Mucosa of rectum (tissue), 2 donors: ENCODE measurements around the gene SOS2.
A peak's percentile ranks its signal among the peaks of the same experiment; 100 is the strongest.

Experiments used
- H3K27ac ChIP-seq, 2 donors: one replicate each; pipeline ENCODE4 v1.7.0; 2013; ENCODE audit warnings: inconsistent platforms in 2 of 2, low read depth in 2 of 2, low read length in 2 of 2
- H3K27me3 ChIP-seq, 2 donors: one replicate each; pipeline ENCODE4 v1.7.0; 2013; ENCODE audit warnings: low read length in 2 of 2; ENCODE audit not compliant: control insufficient read depth in 2 of 2, insufficient read depth in 2 of 2
- H3K36me3 ChIP-seq, 2 donors: one replicate each; pipeline ENCODE4 v1.7.0; 2013; ENCODE audit warnings: low read length in 2 of 2; ENCODE audit not compliant: control insufficient read depth in 2 of 2, insufficient read depth in 2 of 2
- H3K4me1 ChIP-seq, 2 donors: one replicate each; pipeline ENCODE4 v1.7.0; 2013; ENCODE audit warnings: low read length in 2 of 2, mild to moderate bottlenecking in 1 of 2; ENCODE audit not compliant: control insufficient read depth in 2 of 2, insufficient read depth in 2 of 2
- H3K4me3 ChIP-seq, 2 donors: one replicate each; pipeline ENCODE4 v1.7.0; 2013; ENCODE audit warnings: low read length in 2 of 2
- H3K9ac ChIP-seq, 2 donors: one replicate each; pipeline ENCODE4 v1.7.0; 2013; ENCODE audit warnings: low read length in 2 of 2, low read depth in 1 of 2, mild to moderate bottlenecking in 1 of 2
- H3K9me3 ChIP-seq, 2 donors: one replicate each; pipeline ENCODE4 v1.7.0; 2013; ENCODE audit warnings: low read length in 2 of 2; ENCODE audit not compliant: control insufficient read depth in 2 of 2
- donor health status: healthy.
- donor health status: Normal muscosa, but diverticular disease.

Gene SOS2

GRCh38 chr14:50088731-50089130 lies 142.6 kb downstream of the SOS2 start:
- no peak overlapping the region for H3K9ac ChIP-seq
- no peaks in the 10 kb centered on the region for H3K9me3 ChIP-seq
- H3K4me1 ChIP-seq = peaks cover 0 to 2% of the 10 kb centered on the region in 2 donors
- H3K27ac ChIP-seq = no peak overlapping the region
- no peaks in the 10 kb centered on the region for H3K36me3 ChIP-seq
- no peaks in the 10 kb centered on the region for H3K27me3 ChIP-seq
- no peak overlapping the region for H3K4me3 ChIP-seq

GRCh38 chr14:50088117-50088515 lies 143.3 kb downstream of the SOS2 start:
- Histone ChIP-seq H3K27me3 (no peaks in the 10 kb centered on the region), H3K4me3 (no peak overlapping the region), H3K27ac (no peak overlapping the region), H3K4me1 (peaks cover 0 to 4% of the 10 kb centered on the region in 2 donors), H3K9me3 (no peaks in the 10 kb centered on the region), H3K9ac (no peak overlapping the region), H3K36me3 (no peaks in the 10 kb centered on the region)

- Histone ChIP-seq H3K4me1 (peaks cover under 1 to 4% of the 10 kb centered on the region in 2 donors), H3K36me3 (no peaks in the 10 kb centered on the region), H3K4me3 (no peak overlapping the region), H3K27me3 (no peaks in the 10 kb centered on the region), H3K27ac (no peak overlapping the region), H3K9me3 (no peaks in the 10 kb centered on the region), H3K9ac (no peak overlapping the region)
Observed at GRCh38 chr14:50087341-50088116, 143.8 kb downstream of the SOS2 start.

- no peak overlapping the region for H3K9ac ChIP-seq
- no peaks in the 10 kb centered on the region for H3K27me3 ChIP-seq
- H3K27ac ChIP-seq = peak overlapping the region; percentile 28 to 32
- H3K9me3 ChIP-seq = no peaks in the 10 kb centered on the region
- H3K4me3 ChIP-seq = no peak overlapping the region
- peaks cover 3 to 4% of the 10 kb centered on the region in 2 donors for H3K4me1 ChIP-seq
- H3K36me3 ChIP-seq = no peaks in the 10 kb centered on the region
Observed at GRCh38 chr14:50086321-50086711, 145.1 kb downstream of the SOS2 start.

GRCh38 chr14:50085570-50086320 lies 145.6 kb downstream of the SOS2 start:
- Histone ChIP-seq H3K27me3 (no peaks in the 10 kb centered on the region), H3K9me3 (no peaks in the 10 kb centered on the region), H3K27ac (peak overlapping the region; percentile 28 to 32), H3K4me3 (no peak overlapping the region), H3K4me1 (peaks cover 3 to 4% of the 10 kb centered on the region in 2 donors), H3K9ac (no peak overlapping the region), H3K36me3 (no peaks in the 10 kb centered on the region)

- H3K27me3 ChIP-seq = no peaks in the 10 kb centered on the region
- H3K9me3 ChIP-seq = no peaks in the 10 kb centered on the region
- no peaks in the 10 kb centered on the region for H3K36me3 ChIP-seq
- peaks cover 3 to 4% of the 10 kb centered on the region in 2 donors for H3K4me1 ChIP-seq
- H3K27ac ChIP-seq = peak overlapping the region in 1 of 2 donors; percentile 41
- H3K4me3 ChIP-seq = no peak overlapping the region
- no peak overlapping the region for H3K9ac ChIP-seq
Observed at GRCh38 chr14:50084666-50085065, 146.7 kb downstream of the SOS2 start.

- Histone ChIP-seq H3K4me1 (peaks cover 3 to 4% of the 10 kb centered on the region in 2 donors), H3K9ac (peak overlapping the region; percentile 13 to 14), H3K27ac (peak overlapping the region; percentile 43 to 80), H3K4me3 (no peak overlapping the region), H3K9me3 (no peaks in the 10 kb centered on the region), H3K36me3 (no peaks in the 10 kb centered on the region), H3K27me3 (no peaks in the 10 kb centered on the region)
Observed at GRCh38 chr14:50083467-50084337, 147.7 kb downstream of the SOS2 start.

GRCh38 chr14:50082784-50083466 lies 148.5 kb downstream of the SOS2 start:
- H3K4me1 ChIP-seq = peaks cover 3 to 4% of the 10 kb centered on the region in 2 donors
- no peaks in the 10 kb centered on the region for H3K27me3 ChIP-seq
- no peaks in the 10 kb centered on the region for H3K9me3 ChIP-seq
- peak overlapping the region in 1 of 2 donors; percentile 14 for H3K9ac ChIP-seq
- H3K36me3 ChIP-seq = no peaks in the 10 kb centered on the region
- H3K27ac ChIP-seq = peak overlapping the region; percentile 43 to 80
- H3K4me3 ChIP-seq = no peak overlapping the region

GRCh38 chr14:50082308-50082742 lies 149.1 kb downstream of the SOS2 start:
- Histone ChIP-seq H3K9me3 (no peaks in the 10 kb centered on the region), H3K9ac (no peak overlapping the region), H3K27ac (peak overlapping the region; percentile 37 to 74), H3K4me1 (peaks cover 3 to 4% of the 10 kb centered on the region in 2 donors), H3K4me3 (no peak overlapping the region), H3K27me3 (no peaks in the 10 kb centered on the region), H3K36me3 (no peaks in the 10 kb centered on the region)
